Breast epithelium (tissue), 4 donors: Measurements from ENCODE around the gene TIMP1. TPM values are rescaled to one million over a fixed set of nuclear protein-coding genes. Genes with fewer than 3 reads are reported as not detected.

Experiments used
- DNase-seq, 2 donors: peaks; one replicate each; pipeline ENCODE4 v3.0.0-alpha.2; 2019; ENCODE audit warnings: low spot score in 2 of 2
- H3K27ac ChIP-seq, 2 donors: fragments of 200-600 bp; sonication (generic) in 1 of 2; one replicate each; pipeline ENCODE4 v1.5.1; 2016 to 2019; ENCODE audit warnings: mild to moderate bottlenecking in 1 of 2
- H3K27me3 ChIP-seq, 2 donors: fragments of 200-600 bp; sonication (generic) in 1 of 2; one replicate each; pipeline versions ENCODE4 v1.5.1 to v1.6.0; 2017 to 2019; ENCODE audit warnings: control low read depth in 1 of 2, mild to moderate bottlenecking in 1 of 2
- H3K36me3 ChIP-seq: fragments of 200-600 bp; one replicate; pipeline ENCODE4 v1.5.1; 2019
- H3K4me1 ChIP-seq, 2 donors: fragments of 200-600 bp; sonication (generic); one replicate each; pipeline ENCODE4 v1.5.1; 2016 to 2019; ENCODE audit warnings: control low read depth in 1 of 2
- H3K4me3 ChIP-seq, 3 donors: fragments of 200-600 bp; sonication (generic); 1 replicate in 2 of 3; 2 replicates in 1 of 3; pipeline ENCODE4 v1.5.1; 2016 to 2019; ENCODE audit warnings: mild to moderate bottlenecking in 3 of 3, moderate library complexity in 2 of 3
- H3K9me3 ChIP-seq, 2 donors: fragments of 200-600 bp; sonication (generic) in 1 of 2; one replicate each; pipeline ENCODE4 v1.5.1; 2016 to 2019; ENCODE audit warnings: control low read depth in 1 of 2
- POLR2A ChIP-seq: fragments of 450-650 bp; IDR thresholded peaks from one replicate; pipeline ENCODE4 v1.6.1; 2016; ENCODE audit warnings: antibody characterized with exemption, mild to moderate bottlenecking, moderate library complexity
- POLR2AphosphoS5 ChIP-seq, 3 donors: sonication (generic); formaldehyde crosslinking; IDR thresholded peaks; one replicate each; pipeline ENCODE4 v1.6.1; 2017; ENCODE audit warnings: antibody characterized with exemption in 3 of 3
- intact Hi-C: fragments of 100-400 bp; cut with DNase I; formaldehyde crosslinking; loops from one replicate; pipeline ENCODE4 v1.15.1; 2023; ENCODE audit warnings: low total_unique reads
- total RNA-seq, 3 donors: library from RNA; depleted of rRNA; stranded (reverse); fragments of >200 nt; gene quantifications; one replicate each; pipeline ENCODE4 v1.1.0, GENCODE V29; 2016
- TF ChIP-seq, protein P1 (sequence below), 3 donors: fragments of 450-650 bp; IDR thresholded peaks; one replicate each; pipeline ENCODE4 v1.5.1; 2016 to 2017; ENCODE audit warnings: antibody characterized with exemption in 3 of 3, mild to moderate bottlenecking in 3 of 3, moderate library complexity in 3 of 3

TIMP1 gene
- 100 to 1,000 TPM in 2 of 3 donors, 10 to 100 TPM in 1; 85.9 to 225 (median 180) TPM for total RNA-seq

GRCh38 chrX:47581731-47582647, at the start of gene TIMP1:
Gene TIMP1, plus strand, starts transcription at chrX:47582436. Its CDS starts 980 bp downstream, at chrX:47583416.
- Histone ChIP-seq H3K4me1 (no peaks in the 10 kb centered on the region), H3K4me3 (peak within 1 kb of the TSS; percentile 48 to 73 (median 51)), H3K36me3 (no peaks in the 10 kb centered on the region), H3K27me3 (peaks cover 0 to 34% of the 10 kb centered on the region in 2 donors), H3K9me3 (no peaks in the 10 kb centered on the region), H3K27ac (peak within 1 kb of the TSS; percentile 73 to 97)
- TF ChIP-seq, protein P1, sequence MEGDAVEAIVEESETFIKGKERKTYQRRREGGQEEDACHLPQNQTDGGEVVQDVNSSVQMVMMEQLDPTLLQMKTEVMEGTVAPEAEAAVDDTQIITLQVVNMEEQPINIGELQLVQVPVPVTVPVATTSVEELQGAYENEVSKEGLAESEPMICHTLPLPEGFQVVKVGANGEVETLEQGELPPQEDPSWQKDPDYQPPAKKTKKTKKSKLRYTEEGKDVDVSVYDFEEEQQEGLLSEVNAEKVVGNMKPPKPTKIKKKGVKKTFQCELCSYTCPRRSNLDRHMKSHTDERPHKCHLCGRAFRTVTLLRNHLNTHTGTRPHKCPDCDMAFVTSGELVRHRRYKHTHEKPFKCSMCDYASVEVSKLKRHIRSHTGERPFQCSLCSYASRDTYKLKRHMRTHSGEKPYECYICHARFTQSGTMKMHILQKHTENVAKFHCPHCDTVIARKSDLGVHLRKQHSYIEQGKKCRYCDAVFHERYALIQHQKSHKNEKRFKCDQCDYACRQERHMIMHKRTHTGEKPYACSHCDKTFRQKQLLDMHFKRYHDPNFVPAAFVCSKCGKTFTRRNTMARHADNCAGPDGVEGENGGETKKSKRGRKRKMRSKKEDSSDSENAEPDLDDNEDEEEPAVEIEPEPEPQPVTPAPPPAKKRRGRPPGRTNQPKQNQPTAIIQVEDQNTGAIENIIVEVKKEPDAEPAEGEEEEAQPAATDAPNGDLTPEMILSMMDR (IDR thresholded peaks at IDR 0.05) = no peak
- TF ChIP-seq POLR2AphosphoS5 (IDR thresholded peaks at IDR 0.05) = peak in 2 of 3 donors; percentile 39 to 59
- intact Hi-C loops = no loop called here
- DNase-seq = peak; percentile 79 to 84

DNA sequence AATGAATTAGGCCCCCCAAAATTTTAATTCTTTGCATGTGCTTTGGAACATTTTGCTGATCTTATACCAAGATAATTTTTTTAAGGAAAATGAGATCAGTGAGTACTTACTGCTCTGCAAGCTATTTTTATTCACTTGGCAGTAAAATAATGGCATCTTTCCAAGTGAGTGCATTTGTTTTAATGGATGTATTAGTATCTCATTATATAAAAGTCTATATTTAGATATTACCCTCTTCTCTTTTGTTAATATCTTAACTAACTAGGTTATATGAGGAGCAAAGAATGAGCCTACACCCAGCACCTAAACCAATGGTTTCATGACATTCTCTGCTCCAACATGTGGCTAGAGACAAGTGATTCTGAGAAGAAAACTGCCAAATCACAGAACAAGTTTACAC, 42.4 kb upstream of the TIMP1 start:
- no peaks in the 10 kb centered on the region for H3K4me1 ChIP-seq
- no peak overlapping the region for H3K4me3 ChIP-seq
- H3K9me3 ChIP-seq = no peaks in the 10 kb centered on the region
- H3K36me3 ChIP-seq = no peaks in the 10 kb centered on the region
- TF ChIP-seq, protein P1 (IDR thresholded peaks at IDR 0.05) = no peak
- no peak for TF ChIP-seq POLR2A
- no peak for TF ChIP-seq POLR2AphosphoS5 (IDR thresholded peaks at IDR 0.05)
- DNase-seq = no peak
- intact Hi-C loops = no loop called here
- H3K27me3 ChIP-seq = peaks cover 0 to 4% of the 10 kb centered on the region in 2 donors
- H3K27ac ChIP-seq = no peak overlapping the region

- no peak overlapping the region for H3K4me3 ChIP-seq
- TF ChIP-seq POLR2AphosphoS5 (IDR thresholded peaks at IDR 0.05) (peak in 2 of 3 donors; percentile 39 to 64), POLR2A (no peak)
- TF ChIP-seq, protein P1 (IDR thresholded peaks at IDR 0.05) = peak; percentile 44 to 67 (median 63)
Observed at GRCh38 chrX:47540754-47541538, 41.3 kb upstream of the TIMP1 start.

GRCh38 chrX:47543496-47543895, 38.7 kb upstream of the TIMP1 start:
- Histone ChIP-seq H3K4me1 (no peaks in the 10 kb centered on the region), H3K27ac (no peak overlapping the region), H3K9me3 (no peaks in the 10 kb centered on the region), H3K4me3 (no peak overlapping the region), H3K27me3 (peaks cover 0 to 4% of the 10 kb centered on the region in 2 donors), H3K36me3 (no peaks in the 10 kb centered on the region)
- no peak for DNase-seq
- no peak for TF ChIP-seq POLR2AphosphoS5 (IDR thresholded peaks at IDR 0.05)
- no peak for TF ChIP-seq POLR2A
- TF ChIP-seq, protein P1 (IDR thresholded peaks at IDR 0.05) = no peak
- intact Hi-C loops = no loop called here

More at GRCh38 chrX:47540754-47541538, 41.3 kb upstream of the TIMP1 start:
- no peaks in the 10 kb centered on the region for H3K4me1 ChIP-seq
- peak overlapping the region; percentile 42 to 70 for H3K27ac ChIP-seq
- peak; percentile 67 to 79 for DNase-seq
- intact Hi-C loops = no loop called here
- H3K9me3 ChIP-seq = no peaks in the 10 kb centered on the region
- no peaks in the 10 kb centered on the region for H3K36me3 ChIP-seq
- peaks cover 0 to 4% of the 10 kb centered on the region in 2 donors for H3K27me3 ChIP-seq
